SU-DHL-6 (cell line): ENCODE measurements around the gene ERI2.

Experiments
- EZH2phosphoT487 ChIP-seq: fragments of 200-600 bp; sonication (generic), shearing (Covaris generic); conservative IDR thresholded peaks from 2 replicates; pipeline ENCODE4 v1.6.1; 2018; ENCODE audit warnings: mild to moderate bottlenecking, antibody characterized with exemption, low read length, moderate library complexity, mixed read lengths
- TF ChIP-seq, protein P1 (sequence below): fragments of 200-600 bp; sonication (generic); IDR thresholded peaks from one replicate; pipeline ENCODE4 v1.5.1; 2017; ENCODE audit warnings: antibody characterized with exemption, mild to moderate bottlenecking, low read length, moderate library complexity; ENCODE audit not compliant: insufficient read depth, poor library complexity, severe bottlenecking

DNA sequence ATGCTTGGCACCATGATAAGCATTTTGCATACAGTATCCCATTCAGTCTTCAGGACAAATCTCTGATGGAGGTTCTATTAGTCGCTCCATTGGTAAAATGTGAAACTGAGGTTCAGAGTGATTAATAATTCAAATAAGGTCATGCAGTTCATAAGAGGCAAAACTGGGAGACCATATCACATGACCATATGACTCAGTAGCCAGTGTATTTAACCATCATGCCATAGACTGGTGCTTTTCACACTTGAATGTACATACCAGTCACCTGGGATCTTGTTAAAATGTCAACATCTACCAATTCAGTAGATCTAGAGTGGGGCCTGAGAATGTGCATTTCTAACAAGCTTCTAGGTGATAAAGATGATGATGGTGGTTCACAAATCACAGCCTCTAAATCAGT, 38.2 kb downstream of the ERI2 start:
- TF ChIP-seq, protein P1, sequence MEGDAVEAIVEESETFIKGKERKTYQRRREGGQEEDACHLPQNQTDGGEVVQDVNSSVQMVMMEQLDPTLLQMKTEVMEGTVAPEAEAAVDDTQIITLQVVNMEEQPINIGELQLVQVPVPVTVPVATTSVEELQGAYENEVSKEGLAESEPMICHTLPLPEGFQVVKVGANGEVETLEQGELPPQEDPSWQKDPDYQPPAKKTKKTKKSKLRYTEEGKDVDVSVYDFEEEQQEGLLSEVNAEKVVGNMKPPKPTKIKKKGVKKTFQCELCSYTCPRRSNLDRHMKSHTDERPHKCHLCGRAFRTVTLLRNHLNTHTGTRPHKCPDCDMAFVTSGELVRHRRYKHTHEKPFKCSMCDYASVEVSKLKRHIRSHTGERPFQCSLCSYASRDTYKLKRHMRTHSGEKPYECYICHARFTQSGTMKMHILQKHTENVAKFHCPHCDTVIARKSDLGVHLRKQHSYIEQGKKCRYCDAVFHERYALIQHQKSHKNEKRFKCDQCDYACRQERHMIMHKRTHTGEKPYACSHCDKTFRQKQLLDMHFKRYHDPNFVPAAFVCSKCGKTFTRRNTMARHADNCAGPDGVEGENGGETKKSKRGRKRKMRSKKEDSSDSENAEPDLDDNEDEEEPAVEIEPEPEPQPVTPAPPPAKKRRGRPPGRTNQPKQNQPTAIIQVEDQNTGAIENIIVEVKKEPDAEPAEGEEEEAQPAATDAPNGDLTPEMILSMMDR, result no peak
- no peak for TF ChIP-seq EZH2phosphoT487
